Immature natural killer cell (primary cell): ENCODE measurements around the gene RFLNA. TPM values are rescaled to one million over a fixed set of nuclear protein-coding genes. Genes with fewer than 3 reads are reported as not detected.

ENCODE experiments used
- DNase-seq, 3 donors: peaks; one replicate each; pipeline ENCODE4 v3.0.0; 2022; ENCODE audit warnings: mixed read lengths in 1 of 3
- H3K27ac Mint-ChIP-seq, 6 donors: one replicate each; pipeline ENCODE4 v1.8.0; 2020; ENCODE audit warnings: mixed read lengths in 6 of 6, mild to moderate bottlenecking in 5 of 6, inconsistent platforms in 4 of 6, moderate library complexity in 3 of 6
- H3K27me3 Mint-ChIP-seq, 3 donors: one replicate each; pipeline ENCODE4 v1.8.0; 2020 to 2021; ENCODE audit warnings: low read depth in 3 of 3, mild to moderate bottlenecking in 3 of 3, mixed read lengths in 3 of 3, moderate library complexity in 3 of 3, inconsistent platforms in 1 of 3
- H3K36me3 Mint-ChIP-seq, 3 donors: one replicate each; pipeline ENCODE4 v1.8.0; 2020; ENCODE audit warnings: mixed read lengths in 3 of 3, inconsistent platforms in 2 of 3, mild to moderate bottlenecking in 2 of 3
- H3K4me1 Mint-ChIP-seq, 2 donors: one replicate each; pipeline ENCODE4 v1.8.0; 2020; ENCODE audit warnings: inconsistent platforms in 2 of 2, mild to moderate bottlenecking in 2 of 2, mixed read lengths in 2 of 2, moderate library complexity in 1 of 2
- H3K4me3 Mint-ChIP-seq, 5 donors: one replicate each; pipeline ENCODE4 v1.8.0; 2020; ENCODE audit warnings: mild to moderate bottlenecking in 5 of 5, mixed read lengths in 5 of 5, inconsistent platforms in 3 of 5, moderate library complexity in 3 of 5
- H3K9me3 Mint-ChIP-seq, 6 donors: one replicate each; pipeline ENCODE4 v1.8.0; 2020; ENCODE audit warnings: mild to moderate bottlenecking in 6 of 6, mixed read lengths in 6 of 6, inconsistent platforms in 4 of 6, moderate library complexity in 3 of 6
- polyA plus RNA-seq, 3 donors: library from polyadenylated mRNA; unstranded; fragments of 300-500 nt; fragmentation: Illumina TruSeq; gene quantifications; one replicate each; pipeline ENCODE4 v1.2.3, GENCODE V29; 2021

The RFLNA gene, protein sequence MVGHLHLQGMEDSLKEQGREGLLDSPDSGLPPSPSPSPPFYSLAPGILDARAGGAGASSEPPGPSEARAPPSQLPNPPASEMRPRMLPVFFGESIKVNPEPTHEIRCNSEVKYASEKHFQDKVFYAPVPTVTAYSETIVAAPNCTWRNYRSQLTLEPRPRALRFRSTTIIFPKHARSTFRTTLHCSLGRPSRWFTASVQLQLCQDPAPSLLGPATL
- polyA plus RNA-seq, result not detected

DNA sequence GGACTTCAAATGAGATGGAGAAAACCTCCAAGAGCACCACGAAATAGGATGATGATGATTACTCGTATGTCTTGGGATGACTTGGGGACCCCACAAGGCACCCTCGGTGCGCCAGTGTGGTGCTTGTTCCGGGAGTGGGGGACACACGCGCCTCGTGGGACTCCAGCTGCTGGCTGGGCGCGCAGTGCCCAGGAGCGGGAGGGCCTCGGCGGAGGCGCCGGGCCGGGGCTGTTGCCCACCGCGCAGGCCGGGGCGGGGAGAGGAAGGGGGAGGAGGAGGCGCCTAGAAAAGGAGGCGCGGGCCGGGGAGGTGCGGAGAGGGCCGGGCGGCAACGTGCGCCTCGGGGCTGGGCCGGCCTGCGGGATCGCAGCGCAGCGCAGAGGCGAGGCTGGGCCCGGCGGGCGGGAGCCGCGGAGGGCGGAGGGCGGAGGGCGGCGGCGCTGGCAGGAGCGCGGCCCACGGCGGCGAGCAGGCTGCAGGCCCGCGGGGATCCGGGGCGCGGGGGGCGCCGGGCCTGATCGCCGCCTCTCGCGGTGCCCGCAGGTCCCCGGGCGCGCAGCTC, at the start of gene RFLNA:
RFLNA (plus strand) TSS at position 314 of the 562 bp plus-strand sequence. CDS start 337 bp downstream, outside the sequence.
- no peak within 1 kb of the TSS for H3K27ac Mint-ChIP-seq
- no peaks in the 10 kb centered on the region for H3K4me1 Mint-ChIP-seq
- no peak within 1 kb of the TSS for H3K4me3 Mint-ChIP-seq
- no peaks in the 10 kb centered on the region for H3K9me3 Mint-ChIP-seq
- no peaks in the 10 kb centered on the region for H3K36me3 Mint-ChIP-seq
- H3K27me3 Mint-ChIP-seq, result peaks cover 4 to 19% (median 14%) of the 10 kb centered on the region in 3 donors
- DNase-seq, result no peak

- H3K4me3 Mint-ChIP-seq, result no peak overlapping the region
- no peaks in the 10 kb centered on the region for H3K36me3 Mint-ChIP-seq
- no peak for DNase-seq
- peaks cover 0 to 16% (median 5%) of the 10 kb centered on the region in 6 donors for H3K9me3 Mint-ChIP-seq
- peaks cover 2 to 18% (median 13%) of the 10 kb centered on the region in 3 donors for H3K27me3 Mint-ChIP-seq
- H3K4me1 Mint-ChIP-seq, result no peaks in the 10 kb centered on the region
- no peak overlapping the region for H3K27ac Mint-ChIP-seq
Observed at GRCh38 chr12:124247331-124247730, 47.6 kb upstream of the RFLNA start.

DNA sequence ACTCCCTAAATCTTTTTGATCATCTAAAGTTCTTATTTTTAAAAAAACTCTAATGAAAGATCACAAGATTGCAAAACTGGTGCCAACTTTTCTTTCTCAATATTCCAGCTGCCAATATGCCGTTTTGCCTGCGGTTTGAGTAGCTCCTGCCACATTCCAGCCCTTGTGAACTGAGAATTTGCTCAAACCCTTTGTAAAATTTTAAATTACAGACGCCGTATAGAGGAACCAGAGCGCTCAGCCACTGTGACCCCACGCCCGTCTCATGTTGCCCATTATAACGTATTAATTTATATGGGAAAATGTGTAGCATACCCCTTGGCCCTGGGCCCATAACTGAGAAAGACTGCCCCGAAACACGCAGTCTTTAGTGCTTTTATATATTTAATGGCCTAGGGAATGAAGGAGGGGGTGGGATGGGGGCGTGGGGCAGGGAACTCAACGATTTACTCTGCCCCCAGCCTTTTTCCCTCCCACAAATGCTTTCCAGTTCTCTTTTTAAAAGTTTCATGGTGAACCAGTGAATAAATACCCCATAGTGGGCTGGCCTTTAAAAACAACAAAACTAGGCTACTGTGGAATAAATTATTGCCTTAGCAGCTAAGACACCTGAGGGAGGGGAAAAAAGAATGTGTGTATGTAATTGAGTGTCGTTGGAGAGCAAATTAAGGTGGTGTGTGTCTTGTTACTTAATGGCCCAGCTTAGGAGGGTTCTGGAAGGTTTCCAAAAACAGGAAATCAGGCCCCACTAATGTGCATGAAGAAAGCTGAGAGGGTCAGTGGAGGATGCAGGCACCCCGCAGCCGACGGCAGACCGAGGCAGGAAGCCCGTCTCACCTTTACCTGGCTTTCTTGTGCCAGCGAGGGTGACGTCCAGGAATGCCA, 45.7 kb upstream of the RFLNA start:
- Mint-ChIP-seq H3K27me3 (peaks cover 2 to 14% (median 13%) of the 10 kb centered on the region in 3 donors), H3K4me3 (no peak overlapping the region), H3K9me3 (peaks cover 0 to 16% (median 5%) of the 10 kb centered on the region in 6 donors), H3K4me1 (no peaks in the 10 kb centered on the region), H3K36me3 (no peaks in the 10 kb centered on the region), H3K27ac (no peak overlapping the region)
- no peak for DNase-seq

DNA sequence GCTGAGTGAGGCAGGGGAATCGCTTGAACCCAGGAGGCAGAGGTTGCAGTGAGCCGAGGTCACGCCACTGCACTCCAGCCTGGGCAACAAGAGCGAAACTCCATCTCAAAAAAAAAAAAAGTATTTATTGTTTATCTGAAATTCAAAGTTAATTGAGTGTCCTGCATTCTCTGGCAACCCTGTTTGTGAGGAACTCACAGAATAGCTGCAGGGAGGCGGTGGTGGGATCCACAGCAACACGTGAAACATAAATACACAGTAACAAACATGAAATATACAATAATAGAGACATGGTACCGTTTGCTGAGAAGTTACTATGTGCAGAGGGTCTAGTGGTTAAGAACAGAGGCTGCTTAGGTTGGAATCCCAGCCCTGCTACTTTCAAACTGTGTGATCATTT, 43.7 kb upstream of the RFLNA start:
- H3K27ac Mint-ChIP-seq, result no peak overlapping the region
- H3K9me3 Mint-ChIP-seq, result peaks cover 0 to 14% (median 5%) of the 10 kb centered on the region in 6 donors
- H3K4me1 Mint-ChIP-seq, result no peaks in the 10 kb centered on the region

GRCh38 chr12:124252964-124253363, 41.9 kb upstream of the RFLNA start:
- H3K27ac Mint-ChIP-seq, result no peak overlapping the region
- H3K36me3 Mint-ChIP-seq, result no peaks in the 10 kb centered on the region
- H3K4me3 Mint-ChIP-seq, result no peak overlapping the region
- H3K27me3 Mint-ChIP-seq, result peaks cover 0 to 11% (median 2%) of the 10 kb centered on the region in 3 donors
- no peak for DNase-seq
- H3K9me3 Mint-ChIP-seq, result no peaks in the 10 kb centered on the region
- H3K4me1 Mint-ChIP-seq, result no peaks in the 10 kb centered on the region

More for the DNA sequence above, 43.7 kb upstream of the RFLNA start:
- DNase-seq, result no peak
- no peaks in the 10 kb centered on the region for H3K36me3 Mint-ChIP-seq
- peaks cover 2 to 13% (median 10%) of the 10 kb centered on the region in 3 donors for H3K27me3 Mint-ChIP-seq
- H3K4me3 Mint-ChIP-seq, result no peak overlapping the region

DNA sequence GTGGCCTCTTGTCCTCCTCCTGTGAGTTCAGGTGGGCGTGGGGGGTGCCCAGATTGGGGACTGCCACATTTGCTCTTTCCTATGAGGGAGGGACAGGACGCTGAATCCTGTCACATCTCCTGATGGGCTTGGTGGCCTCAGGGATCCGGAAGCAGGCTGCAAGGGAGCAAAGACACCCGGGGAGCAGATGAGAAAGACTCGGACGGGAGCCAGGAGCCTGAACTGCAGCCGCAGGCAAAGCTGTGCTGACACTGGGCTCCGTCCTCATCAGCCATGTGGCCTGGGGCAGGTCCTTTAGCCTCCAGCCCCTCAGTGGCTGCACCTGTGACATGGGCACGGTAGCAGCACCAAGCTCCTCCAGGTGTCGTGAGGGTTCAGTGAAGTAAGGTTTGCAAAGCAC, 40.8 kb upstream of the RFLNA start:
- H3K36me3 Mint-ChIP-seq, result no peaks in the 10 kb centered on the region
- no peak for DNase-seq
- no peak overlapping the region for H3K4me3 Mint-ChIP-seq
- H3K27me3 Mint-ChIP-seq, result peaks cover 3 to 11% (median 6%) of the 10 kb centered on the region in 3 donors
- H3K9me3 Mint-ChIP-seq, result no peaks in the 10 kb centered on the region
- H3K4me1 Mint-ChIP-seq, result no peaks in the 10 kb centered on the region
- H3K27ac Mint-ChIP-seq, result no peak overlapping the region

DNA sequence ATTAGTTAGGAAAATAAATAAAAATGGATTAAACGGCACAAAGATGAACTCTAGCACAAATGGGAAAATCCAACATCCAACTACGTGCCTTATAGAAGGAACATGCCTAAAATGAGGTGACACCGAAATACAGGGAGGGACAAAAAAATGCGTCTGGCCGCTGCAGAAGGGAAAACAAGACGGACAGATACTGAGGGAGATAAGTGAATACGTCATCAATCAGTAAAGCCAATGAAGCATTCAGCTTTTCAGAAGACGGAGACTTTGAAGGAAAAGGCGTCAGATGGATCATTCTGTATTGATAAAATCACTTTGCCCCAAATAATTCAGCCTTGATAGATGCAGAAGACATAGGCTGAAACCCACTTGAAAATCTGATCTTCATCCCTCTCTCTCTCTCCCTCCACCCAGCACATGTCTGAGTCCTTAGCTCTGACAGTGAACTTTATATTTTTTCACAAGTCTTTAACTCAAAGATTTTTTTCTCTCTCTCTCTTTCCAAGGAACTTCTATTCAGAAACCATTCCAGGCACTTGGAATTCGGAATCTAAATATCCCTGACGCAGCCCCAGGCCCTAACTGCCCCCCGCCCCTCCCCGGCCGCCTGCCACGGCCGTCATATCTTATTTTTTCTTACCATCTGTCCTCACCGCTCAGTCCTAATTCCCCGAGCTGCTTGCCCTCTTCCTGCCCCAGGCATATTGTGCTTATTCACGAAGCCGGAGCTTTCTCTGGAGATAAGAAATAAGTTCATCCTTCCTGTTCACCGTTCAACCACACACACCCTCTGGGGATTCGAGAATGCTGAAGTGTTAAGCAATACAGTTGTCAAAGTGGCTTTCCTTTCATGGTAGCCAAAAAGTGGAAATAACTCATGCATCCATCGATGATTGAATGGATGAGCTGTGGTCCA, 35.5 kb upstream of the RFLNA start:
- no peak overlapping the region for H3K4me3 Mint-ChIP-seq
- DNase-seq, result no peak

GRCh38 chr12:124261885-124262284, 33.0 kb upstream of the RFLNA start:
- Mint-ChIP-seq H3K27me3 (peaks cover 7 to 17% (median 12%) of the 10 kb centered on the region in 3 donors), H3K27ac (no peak overlapping the region), H3K4me3 (no peak overlapping the region), H3K36me3 (no peaks in the 10 kb centered on the region), H3K9me3 (no peaks in the 10 kb centered on the region), H3K4me1 (no peaks in the 10 kb centered on the region)
- DNase-seq, result no peak

More for the DNA sequence above, 35.5 kb upstream of the RFLNA start:
- Mint-ChIP-seq H3K36me3 (no peaks in the 10 kb centered on the region), H3K27me3 (peaks cover 7 to 21% (median 10%) of the 10 kb centered on the region in 3 donors), H3K27ac (no peak overlapping the region), H3K4me1 (no peaks in the 10 kb centered on the region), H3K9me3 (no peaks in the 10 kb centered on the region)

DNA sequence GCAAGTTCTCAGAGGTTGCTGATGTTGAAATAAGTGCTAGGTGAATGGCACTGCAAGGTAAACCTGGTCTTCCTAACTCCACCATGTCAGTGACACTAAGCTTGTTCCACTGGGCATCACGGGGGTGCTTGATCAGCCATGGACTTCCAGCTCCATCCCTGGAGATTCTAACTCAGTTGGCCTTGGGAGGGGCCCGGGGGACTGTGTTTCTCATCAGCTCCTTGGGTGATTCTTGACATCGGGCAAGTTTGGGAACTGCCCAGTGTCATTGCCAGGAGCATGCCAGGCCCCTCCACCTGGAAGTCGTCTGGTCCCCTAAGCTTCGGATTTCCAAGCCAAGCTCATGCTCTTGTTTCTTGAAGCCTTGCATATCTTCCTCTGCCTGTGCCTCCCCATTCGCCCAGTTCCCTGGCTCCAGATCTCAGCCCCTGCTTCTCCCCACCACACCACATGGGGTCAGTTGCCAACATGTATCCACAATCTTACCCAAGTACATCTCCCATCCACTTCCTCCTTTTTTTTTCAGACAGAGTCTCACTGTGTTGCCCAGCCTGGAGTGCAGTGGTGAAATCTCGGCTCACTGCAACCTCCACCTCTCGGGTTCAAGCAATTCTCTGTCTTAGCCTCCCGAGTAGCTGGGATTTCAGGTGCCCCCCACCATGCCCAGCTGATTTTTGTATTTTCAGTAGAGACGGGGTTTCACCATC, 30.7 kb upstream of the RFLNA start:
- H3K4me3 Mint-ChIP-seq, result no peak overlapping the region
- no peaks in the 10 kb centered on the region for H3K4me1 Mint-ChIP-seq
- H3K9me3 Mint-ChIP-seq, result no peaks in the 10 kb centered on the region
- DNase-seq, result no peak
- no peak overlapping the region for H3K27ac Mint-ChIP-seq
- peaks cover 4 to 12% (median 7%) of the 10 kb centered on the region in 3 donors for H3K27me3 Mint-ChIP-seq
- no peaks in the 10 kb centered on the region for H3K36me3 Mint-ChIP-seq

GRCh38 chr12:124264879-124265278, 30.0 kb upstream of the RFLNA start:
- no peaks in the 10 kb centered on the region for H3K9me3 Mint-ChIP-seq
- no peak overlapping the region for H3K27ac Mint-ChIP-seq
- DNase-seq, result no peak
- peaks cover 4 to 12% (median 7%) of the 10 kb centered on the region in 3 donors for H3K27me3 Mint-ChIP-seq
- H3K4me1 Mint-ChIP-seq, result no peaks in the 10 kb centered on the region
- H3K36me3 Mint-ChIP-seq, result no peaks in the 10 kb centered on the region
- no peak overlapping the region for H3K4me3 Mint-ChIP-seq

DNA sequence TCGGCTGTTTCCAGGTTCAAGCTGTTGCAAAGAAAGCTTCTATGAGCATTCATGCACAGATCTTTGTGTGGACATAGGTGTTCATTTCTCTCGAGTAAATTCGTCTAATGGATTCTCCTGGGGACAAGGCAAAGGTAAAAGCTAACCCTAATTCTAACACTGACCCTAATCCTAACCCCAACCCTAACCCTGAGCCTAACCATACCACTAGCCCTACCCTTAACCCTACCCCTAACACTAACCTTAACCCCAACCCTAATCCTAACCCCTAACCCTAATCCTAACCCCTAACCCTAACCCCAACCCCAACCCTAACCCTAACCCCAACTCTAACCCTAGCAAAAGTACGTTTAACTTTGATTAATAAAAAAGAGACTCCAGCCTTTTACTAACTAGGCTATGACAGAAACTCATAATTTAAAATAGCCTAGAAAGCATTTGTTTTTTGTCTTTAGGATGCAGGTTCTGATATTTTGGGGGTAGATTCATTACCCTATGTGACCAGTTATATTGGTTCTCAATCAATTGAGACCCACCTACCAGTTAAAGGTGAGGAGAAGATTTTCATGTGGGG, 27.6 kb upstream of the RFLNA start:
- Mint-ChIP-seq H3K36me3 (no peaks in the 10 kb centered on the region), H3K27me3 (peaks cover 2 to 15% (median 9%) of the 10 kb centered on the region in 3 donors), H3K9me3 (no peaks in the 10 kb centered on the region), H3K27ac (no peak overlapping the region), H3K4me3 (no peak overlapping the region), H3K4me1 (no peaks in the 10 kb centered on the region)
- DNase-seq, result no peak

GRCh38 chr12:124270671-124271070, 24.2 kb upstream of the RFLNA start:
- Mint-ChIP-seq H3K36me3 (no peaks in the 10 kb centered on the region), H3K27ac (no peak overlapping the region), H3K9me3 (no peaks in the 10 kb centered on the region), H3K4me1 (no peaks in the 10 kb centered on the region), H3K4me3 (no peak overlapping the region), H3K27me3 (peaks cover 0 to 6% (median 3%) of the 10 kb centered on the region in 3 donors)
- DNase-seq, result no peak
